NCI-H1105 (cell line): ENCODE results near the gene UBE2H.
"Not testable (repeated sequence)": the region's sequence is repeated elsewhere in the genome, so short reads cannot be mapped to it uniquely, and the experiment has no call there.

ENCODE experiments used
- DNase-seq: peaks from one replicate; lab custom pipeline; 2025; lab: John Stamatoyannopoulos, UW

Gene UBE2H

DNA sequence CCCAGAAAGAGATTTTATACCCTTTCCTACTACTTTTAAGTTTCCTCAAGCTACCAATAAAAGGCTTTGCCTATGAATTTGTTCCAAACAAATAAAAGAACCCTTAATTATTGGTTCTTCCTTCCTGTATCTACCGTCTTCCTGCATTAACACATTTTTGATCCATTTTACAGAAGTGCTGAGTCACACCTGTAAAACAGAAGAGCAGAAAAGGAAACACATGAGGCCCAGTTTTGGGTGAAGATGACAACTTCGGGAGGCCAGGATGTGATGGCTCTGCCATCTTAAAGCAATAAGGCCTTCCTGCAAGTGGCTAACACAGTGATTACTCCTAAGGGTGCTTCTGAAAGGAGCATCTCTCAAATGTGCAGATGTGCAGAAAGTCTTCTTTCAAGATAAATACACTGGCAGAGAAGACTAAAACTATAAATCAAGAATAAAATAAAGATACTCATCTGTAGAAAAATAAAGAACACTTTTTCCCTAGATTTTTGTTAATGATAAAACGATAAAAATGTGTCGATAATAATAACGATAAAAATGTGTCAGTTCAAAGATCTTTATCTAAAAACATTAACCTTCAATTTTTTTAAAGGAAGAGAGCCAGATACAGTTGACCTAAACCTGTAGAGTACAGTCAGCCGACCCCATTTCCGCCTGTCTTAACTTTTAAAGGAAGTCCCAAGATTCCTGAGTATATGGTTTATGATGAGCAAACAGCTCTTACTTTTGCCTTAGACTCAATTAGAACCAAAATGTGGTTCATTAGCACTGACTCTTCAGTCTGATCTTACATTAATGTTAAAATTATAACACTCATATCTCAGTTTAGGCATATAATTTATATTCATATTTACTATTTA is 108.6 kb downstream of the UBE2H start:
- DNase-seq = no peak

DNA sequence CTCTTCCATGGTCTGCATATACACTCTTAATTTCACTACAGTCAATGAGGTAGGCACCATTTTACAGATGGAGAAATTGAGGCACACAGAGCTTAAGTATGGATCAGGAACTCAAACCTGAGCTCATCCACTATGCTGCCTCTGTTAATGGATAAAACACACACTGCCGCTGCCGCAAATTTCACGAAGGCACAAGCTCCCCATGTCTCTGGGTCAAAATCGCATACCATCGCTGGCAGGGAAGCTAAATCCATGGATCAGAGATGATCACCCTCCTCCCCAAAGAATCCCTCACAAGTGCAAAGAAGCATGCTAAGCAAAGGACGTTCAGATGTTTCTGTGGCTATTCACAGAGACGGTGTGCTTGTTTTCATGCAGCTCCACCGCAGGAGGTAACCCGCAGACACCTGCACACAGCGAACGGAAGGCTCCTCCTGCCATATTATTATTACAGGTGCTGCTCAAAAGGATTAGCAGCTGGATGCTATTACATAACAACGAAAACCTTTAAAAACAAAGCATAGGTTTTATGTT is 109.3 kb downstream of the UBE2H start:
- DNase-seq = no peak

DNA sequence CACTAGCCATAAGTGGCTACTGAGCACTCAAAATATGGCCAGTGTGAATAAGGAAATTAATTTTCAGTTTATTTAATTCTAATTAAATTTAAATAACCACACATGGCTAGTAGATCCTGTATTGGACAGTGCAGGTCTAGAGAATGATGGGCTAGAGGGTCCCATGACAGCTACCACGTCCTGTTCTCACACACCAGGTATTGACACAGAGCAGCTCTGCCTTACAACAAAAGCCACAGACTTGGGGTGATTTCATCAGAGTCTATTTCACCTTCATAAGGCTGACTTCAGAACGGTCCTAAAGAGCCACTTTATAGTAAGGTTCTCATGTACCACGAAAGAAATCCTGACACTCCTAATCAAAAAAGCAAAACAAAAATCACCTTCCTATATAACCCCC is 111.3 kb downstream of the UBE2H start:
- no peak for DNase-seq

DNA sequence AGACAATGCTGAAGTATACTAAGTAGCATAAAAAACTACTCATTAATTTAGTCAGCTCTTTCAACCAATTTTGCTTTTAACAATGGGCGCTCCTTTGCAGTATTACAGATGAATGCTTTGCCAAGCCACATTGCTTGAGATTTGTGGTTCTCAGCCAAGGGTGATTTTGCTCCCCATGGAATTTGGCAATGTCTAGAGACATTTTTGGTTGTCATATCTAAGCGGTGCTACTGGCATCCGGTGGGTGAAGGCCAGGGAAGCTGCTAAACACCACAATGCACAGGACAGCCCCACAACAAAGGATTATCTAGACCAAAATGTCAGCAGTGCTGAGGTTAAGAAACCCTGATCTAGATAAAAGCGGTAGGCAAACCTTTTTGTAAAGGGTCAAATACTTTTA is 112.0 kb downstream of the UBE2H start:
- DNase-seq = no peak

DNA sequence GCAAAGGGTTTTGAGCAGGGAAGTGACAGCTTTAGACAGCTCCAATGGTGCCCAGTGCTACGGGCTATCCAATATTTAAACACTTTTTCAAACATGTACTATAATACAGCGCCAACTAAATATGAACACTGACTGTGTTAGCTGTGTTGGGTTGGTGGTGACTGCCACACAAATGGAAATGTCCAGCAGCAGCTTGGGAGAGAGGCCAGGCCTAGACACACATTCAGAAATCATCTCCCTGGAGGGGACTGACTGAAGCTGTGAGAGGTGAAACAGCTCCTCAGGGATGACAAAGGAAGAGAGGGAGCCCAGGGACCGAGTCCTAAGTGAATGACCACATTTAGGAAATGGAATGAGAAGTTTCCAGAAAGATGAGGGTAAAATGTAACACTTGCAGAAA is 115.8 kb downstream of the UBE2H start:
- DNase-seq = no peak

DNA sequence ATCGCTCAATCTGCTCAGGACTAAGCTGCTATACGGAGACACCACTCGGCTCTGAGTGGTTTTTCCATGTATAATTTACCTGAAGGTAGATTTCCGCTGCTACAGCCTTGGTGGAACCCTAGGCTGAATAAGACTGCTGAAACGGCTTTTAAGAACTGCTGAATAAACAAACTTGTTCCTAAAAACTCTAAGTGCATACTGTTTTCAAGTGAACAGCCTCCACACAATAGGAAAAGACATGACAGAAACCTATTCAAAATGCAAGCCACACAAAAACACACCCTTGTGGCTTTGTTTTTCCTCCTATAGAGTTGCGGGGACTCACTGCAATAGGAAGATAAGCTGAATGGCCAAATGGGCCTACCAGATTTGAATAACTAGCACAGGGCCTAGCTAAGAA is 117.2 kb downstream of the UBE2H start:
- DNase-seq = no peak

DNA sequence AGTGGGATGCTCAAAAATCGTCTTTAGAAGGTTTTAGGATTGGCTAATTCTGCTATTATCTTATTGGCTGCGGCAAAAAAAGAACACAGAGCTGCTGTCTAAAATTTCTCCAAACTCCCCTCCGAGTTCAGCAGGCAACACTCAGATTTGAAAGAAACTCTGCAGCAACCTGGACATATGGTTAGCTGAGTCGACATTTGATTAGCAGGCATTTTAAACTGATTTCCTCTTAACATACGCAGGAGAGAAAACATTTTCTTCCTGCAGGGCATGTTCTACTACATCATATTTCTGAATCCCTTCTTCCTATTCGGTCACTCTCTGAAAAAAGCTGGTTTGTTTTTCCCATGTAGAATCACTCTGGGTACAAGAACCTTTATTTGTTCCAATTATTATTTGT is 119.4 kb downstream of the UBE2H start:
- DNase-seq = not testable (repeated sequence)

DNA sequence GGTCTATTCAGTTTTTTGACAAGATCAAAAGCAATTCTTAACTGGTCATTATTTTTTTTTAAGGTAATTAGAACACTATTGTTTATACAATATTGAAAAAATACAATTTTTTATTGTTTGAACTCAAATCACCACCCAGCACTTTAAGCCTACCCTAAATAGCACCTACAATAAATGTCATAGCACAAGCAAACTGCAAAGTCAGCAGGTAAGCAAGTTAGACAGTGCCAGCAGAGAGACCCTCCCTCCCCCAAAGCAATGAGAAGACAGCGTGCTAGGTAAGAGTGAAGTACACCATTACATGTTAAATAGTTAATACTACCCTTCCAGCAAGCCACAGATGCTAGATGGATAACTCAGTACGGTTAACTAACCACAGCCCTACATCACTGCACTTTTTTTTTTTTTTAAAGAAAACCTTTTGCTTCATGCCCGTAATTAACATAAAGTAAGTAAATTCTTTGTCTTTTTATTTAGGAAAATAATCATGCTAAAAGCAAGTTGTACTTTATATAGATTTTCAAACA is 120.0 kb downstream of the UBE2H start:
- no peak for DNase-seq

DNA sequence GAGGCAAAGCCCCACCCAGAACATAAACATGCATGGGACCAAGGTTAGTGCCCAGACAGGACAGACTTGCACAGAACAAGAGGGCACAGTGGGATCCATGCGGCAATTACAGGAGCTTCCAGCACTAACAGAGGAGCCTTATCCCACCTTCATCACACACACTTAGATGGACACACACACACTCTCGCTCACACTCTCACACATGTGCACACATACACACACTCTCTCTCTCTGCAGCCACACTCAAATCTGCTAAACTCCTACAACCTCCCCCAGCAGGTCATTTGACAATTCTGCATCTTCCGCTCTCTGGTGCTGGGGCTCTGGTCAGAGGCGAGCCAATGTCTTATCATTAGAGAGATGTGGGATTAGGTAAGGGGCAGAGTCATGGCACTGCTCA is 120.5 kb downstream of the UBE2H start:
- DNase-seq = no peak

DNA sequence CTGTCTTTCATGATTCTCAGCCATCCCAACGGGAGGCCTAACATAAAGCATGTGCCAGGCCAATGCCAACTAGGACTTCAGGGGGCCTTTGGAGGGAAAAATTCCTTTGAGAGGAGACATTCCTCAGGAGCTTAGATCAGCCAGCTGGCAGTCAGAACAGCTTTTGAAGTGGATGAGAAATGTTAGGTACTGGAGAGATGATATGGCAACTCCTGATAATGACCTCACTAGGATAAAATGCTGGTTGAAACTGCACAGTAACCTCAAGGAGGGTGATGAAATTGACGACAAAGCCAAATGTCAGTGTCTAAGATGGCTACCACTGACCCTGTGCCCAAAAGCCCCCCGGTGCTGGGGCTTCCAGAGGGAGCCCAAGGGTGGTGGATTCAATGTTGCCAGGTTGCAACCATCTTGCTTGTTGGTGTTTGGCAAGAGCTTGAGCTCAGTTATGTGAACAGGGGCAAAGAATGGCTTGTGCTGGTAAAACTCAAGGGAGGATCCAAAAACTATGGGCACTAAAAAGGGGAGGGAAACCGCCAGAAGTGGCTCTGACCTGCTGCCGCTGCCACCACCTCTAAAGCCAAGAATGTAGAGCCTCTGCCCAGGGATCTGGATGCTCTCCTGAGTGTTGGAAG is 121.2 kb downstream of the UBE2H start:
- DNase-seq = no peak

DNA sequence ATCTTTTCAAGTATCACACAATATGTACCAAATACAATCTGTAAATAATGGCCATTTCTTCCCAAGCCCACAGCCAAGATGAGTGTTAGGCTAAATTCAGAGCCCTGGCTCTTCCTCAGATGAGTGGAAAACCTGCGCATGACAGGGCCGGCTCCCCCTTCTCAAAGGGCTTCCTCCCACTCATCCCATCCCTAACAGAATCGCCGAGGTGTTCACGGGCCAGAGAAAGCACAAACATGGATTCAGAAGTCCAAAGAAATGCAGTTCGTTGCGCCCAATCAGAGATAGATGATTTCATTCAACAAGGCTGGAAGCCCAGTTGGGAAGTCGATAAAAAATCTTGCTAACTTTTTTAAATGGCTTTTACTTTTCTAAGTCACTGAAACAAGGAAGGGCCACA is 121.8 kb downstream of the UBE2H start:
- no peak for DNase-seq

DNA sequence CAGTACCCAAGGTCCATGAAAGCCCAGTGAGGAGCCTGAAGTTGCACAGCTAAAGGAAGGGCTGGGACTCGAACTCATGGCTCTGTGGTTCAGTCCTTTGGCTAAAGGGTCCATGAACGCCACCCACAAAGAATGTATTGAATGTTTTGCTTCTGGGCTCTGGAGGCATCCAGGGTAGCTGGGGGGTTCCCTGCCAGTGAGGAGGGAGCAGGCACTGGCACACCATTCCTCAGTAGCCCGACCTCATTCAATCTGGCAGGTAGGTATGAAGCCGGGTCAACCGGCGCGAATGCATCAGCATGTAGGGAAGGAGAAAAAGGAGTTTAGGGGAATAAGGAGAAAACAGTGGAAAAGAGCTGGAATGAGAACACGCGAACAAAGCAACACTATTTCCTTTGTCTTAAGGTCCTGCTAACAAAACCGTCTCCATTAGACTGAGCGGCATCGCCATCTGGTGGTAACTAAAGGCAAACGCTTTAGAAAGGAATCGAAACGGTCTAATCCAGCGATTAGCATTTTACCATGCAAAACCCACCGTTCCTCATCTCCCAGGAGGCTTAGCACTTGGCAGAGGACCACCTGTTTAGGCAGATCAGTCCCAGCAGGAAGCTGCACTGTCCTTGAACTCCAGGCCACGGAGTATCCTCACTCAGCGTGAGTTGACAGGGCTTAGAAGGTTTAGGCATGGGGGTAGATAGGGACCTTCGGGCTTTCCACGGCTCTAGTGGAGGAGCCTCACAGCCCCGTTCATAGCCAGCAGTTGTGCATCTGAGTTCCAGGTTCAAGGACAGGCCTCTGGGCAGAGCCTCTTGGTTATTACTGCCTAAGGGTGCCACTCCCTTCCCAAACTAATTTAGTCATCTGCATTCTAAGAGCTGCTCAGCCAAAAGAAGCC is 122.8 kb downstream of the UBE2H start:
- DNase-seq = peak; percentile 78

DNA sequence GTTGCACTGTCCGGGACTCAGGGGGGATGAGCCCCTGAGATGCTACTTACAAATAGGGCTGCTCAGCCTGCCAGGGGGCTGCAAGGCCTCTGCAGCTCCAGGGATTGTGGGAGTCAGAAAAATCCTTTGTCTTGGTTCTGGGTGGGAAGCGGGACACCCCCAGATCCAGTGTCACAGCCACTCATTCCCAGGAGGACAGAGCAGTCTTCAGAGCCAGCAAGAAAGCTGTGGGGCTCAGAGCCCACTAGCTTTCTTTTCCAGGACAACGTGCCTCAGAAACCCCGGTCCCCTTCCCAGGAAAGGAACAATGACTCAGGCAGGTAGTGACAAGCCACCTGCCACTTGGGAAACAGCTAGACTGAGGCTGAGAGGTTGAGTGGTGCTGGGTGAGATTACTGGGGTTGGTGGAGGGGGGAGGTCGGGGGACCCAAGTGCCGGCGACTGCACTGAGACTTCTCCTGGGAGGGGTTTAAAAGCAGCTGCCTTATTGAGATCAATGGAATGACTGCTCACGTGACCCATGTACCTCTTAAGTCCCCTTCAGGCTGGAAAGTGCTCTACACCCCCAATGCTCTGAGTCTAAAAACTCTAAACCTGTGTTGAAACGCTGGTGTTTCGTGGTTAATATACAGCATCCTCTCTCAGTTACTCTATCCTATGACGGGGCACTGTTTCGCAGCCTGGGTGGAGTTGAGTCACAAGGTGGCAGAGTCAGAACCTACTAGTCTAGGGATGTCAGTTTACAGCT is 123.6 kb downstream of the UBE2H start:
- peak; percentile 14 for DNase-seq

DNA sequence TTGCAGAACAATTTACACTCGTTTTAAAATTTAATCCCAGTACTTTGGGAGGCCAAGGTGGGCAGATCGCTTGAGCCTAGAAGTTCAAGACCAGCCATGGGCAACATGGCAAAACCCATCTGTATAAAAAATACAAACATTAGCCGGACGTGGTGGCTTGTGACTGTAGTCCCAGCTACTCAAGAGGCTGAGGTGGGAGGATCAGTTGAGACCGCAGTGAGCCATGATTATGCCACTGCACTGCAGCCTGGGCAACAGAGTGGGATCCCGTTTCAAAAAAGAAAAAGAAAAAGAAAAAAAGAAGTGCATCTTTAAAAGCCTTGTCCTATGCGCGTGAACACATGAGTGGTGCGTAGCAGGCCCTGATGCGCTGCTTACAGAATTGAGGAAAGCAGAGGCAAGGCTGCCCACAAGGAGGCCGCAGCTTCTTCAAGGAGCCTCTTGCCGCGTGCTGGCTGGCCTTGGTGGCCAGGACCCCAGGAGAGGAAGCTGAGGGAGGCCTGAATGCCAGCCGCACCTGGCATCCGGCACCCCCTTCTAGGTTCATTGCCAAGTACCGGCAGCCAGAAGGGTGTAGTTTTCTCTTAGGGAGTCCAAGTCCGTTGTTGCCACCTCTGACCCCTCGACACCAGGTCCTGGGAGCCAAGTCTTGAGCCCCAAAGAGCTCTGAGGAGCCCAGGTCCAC is 124.5 kb downstream of the UBE2H start:
- no peak for DNase-seq

DNA sequence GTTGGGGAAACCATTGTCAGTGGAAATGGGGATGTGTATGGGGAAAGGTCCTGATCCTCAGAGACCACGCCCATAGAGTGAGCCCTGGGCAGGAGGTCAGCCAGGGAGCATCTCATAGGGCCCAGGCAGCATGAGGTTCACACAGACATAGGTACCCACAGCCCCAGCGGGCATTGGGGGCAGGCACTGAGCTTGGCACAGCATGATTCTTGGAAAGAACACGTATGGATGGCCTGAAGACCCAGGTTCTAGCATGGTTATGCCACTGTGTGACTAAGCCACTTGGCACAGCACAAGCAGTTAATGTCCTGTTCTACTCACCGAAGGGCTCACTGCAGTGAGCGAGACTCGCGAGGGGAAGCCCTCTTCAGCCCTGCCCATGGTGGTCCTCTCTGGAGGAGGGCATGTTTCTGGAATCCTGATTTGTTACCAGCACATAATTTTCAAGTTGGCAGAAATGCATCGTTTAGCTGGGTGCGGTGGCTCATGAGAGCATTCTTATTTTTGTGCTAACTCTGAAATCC is 125.2 kb downstream of the UBE2H start:
- DNase-seq = no peak

DNA sequence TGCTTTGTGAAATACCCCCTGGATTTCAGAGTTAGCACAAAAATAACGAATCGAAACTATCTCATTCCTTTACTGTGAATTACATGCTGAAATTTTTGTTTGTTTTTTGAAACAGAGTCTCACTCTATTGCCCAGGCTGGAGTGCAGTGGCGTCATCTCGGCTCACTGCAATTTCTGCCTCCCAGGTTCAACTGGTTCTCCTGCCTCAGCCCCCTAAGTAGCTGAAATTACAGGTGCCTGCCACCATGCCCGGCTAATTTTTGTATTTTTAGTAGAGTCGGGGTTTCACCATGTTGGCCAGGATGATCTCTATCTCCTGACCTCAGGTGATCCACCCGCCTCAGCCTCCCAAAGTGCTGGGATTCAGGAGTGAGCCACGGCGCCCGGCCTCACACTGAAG is 125.9 kb downstream of the UBE2H start:
- not testable (repeated sequence) for DNase-seq

DNA sequence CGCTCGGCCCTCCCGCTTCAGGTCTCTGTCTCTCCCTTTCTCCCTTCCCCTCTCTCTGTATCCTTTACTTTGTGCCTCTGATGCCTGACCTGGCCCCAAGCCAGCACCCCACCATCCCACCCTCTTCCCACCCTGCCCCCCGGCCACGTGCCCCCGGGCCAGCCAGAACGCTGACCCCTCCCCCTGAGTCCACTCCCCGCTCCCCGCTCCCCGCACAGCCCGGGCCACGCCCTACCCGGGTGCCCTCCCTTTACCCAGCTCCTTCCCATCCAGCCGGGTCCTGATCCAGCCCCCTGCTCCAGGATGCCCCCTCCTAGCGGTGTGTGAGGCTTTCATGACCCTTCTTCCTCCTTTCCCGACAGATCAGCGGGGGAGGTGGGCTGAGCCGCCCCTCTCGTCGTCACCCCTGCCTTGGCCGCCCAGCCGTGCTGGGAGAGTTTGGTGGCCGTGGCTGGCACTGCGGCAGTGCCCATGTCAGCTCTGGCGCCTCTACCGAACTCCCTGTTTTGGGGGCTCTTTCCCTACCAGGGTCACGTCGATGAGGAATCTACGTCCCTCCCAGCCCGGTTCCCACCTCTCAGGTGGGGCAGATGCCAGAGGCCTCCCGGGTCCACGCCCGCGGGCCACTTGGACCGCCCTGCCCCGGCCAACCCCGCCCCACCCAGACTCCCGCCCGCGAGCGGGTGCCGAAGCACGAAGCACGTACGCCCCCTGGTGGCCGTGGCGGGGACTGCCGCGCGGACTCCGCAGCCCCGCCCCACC is 127.4 kb downstream of the UBE2H start:
- peak; percentile 94 for DNase-seq

DNA sequence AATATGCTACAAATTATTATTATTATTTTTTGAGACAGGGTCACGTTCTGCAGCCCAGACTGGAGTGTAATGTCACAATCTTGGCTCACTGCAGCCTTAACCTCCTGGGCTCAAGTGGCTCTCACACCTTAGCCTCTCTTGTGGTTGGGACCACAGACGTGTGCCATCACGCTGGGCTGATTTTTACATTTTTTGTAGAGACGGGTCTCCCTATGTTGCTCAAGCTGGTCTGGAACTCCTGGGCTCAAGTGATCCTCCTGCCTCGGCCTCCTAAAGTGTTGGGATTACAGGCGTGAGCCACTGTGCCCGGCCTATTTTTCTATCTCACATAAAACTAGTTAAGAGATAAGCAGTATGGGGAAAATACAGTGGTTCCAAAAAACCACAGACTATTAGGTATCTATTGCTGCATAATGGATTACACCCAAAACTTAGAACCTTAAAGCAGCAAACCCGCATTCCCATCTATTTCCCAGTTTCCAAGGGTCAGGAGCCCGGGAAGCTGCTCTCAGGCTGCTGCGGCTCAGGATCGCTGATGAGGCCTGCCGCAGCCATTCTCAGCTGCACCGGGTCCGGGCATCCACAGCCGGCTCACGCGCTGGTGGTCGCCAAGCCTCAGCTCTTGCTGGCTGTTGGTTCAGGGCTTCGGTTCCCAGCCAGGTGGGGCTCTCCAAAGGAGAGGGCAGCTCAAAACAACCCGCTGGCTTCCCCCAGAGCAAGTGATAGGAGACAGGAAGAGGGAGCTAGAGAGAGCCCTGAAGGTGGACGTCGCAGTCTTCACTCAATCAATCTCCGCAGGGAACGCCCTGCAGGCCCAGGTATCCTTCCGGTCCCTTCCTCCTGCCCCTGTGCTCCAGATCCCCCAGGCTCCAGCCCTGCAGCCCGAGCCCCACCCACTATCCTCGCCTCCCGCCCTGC is 128.2 kb downstream of the UBE2H start:
- DNase-seq = peak; percentile 94

DNA sequence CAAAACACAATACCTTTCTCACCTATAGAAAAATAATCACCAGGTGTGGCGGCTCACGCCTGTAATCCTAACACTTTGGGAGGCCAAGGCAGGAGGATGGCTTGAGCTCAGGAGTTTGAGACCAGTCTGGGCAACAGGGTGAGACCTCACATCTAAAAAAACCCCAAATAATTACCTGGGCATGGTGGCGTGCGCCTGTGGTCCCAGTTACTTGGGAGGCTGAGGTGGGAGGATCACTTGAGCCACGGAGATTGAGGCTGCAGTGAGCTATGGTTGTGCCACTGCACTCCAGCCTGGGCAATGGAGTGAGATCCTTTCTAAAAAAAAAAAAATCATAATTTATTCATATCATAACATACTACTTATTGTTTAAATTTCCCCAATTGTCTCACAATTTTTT is 129.6 kb downstream of the UBE2H start:
- DNase-seq = not testable (repeated sequence)
